Astrocyte (in vitro differentiated cells and primary cell): ENCODE data around the gene CARD19.

ENCODE experiments used
- CTCF ChIP-seq: IDR thresholded peaks from 2 replicates; pipeline ENCODE4 v1.5.1; 2011; ENCODE audit warnings: low read depth, mild to moderate bottlenecking, inconsistent platforms, low read length, moderate library complexity; ENCODE audit not compliant: insufficient read depth
- EZH2 ChIP-seq: IDR thresholded peaks from 2 replicates; pipeline ENCODE4 v1.6.1; 2012; ENCODE audit warnings: mild to moderate bottlenecking, low read length, inconsistent platforms; ENCODE audit not compliant: insufficient read depth

DNA sequence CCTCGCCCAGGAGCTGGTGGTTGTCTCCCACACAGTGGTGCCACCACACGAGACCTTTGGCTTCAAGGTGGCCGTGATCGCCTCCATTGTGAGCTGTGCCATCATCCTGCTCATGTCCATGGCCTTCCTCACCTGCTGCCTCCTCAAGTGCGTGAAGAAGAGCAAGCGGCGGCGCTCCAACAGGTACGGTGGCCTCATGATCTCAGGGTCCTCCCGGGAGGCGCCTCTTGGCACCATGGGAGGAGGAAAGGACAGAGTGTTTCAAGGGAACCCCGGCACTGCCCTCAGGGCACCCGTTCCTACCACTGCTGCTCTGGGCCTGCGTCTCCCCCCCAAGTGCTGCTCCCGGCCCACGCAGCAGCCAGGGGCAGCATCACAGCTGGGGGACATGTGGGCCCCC, 18.2 kb upstream of the CARD19 start:
- TF ChIP-seq CTCF = no peak
- no peak for TF ChIP-seq EZH2
